ENCODE results near the gene ARAP1.
A peak's percentile ranks its signal among the peaks of the same experiment; 100 is the strongest.

DNA sequence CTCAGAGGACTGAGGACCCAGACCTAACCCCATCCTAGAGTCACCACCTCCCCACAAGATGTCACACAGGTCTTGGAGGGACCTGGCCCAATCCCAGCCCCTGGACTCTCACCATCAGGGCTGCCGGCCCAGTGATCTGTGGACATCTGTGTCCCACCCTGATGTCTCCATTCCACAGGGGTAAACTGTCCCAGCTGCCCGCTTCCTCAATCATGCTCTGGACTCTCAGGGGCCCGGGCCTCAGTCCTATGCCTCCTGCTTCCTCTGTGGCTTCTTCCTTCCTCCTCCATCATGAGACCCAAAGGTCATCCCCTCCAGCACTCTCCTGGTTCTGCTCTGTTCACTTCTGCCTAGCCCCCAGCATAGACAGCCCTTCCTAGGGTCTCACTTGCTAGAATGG lies 32.2 kb downstream of the ARAP1 start:
- TF ChIP-seq TAF1 (IDR thresholded peaks at IDR 0.05; ENCODE audit: low read depth, low read length) (no peak), POLR2A (IDR thresholded peaks at IDR 0.05; ENCODE audit: low read depth, low read length) (no peak), POLR2AphosphoS5 (IDR thresholded peaks at IDR 0.05; ENCODE audit: low read depth, low read length) (no peak), POU2F2 (IDR thresholded peaks at IDR 0.05; ENCODE audit: low read depth, low read length) (no peak), SPI1 (IDR thresholded peaks at IDR 0.05; ENCODE audit: low read depth, low read length) (peak; percentile 7; the same call in 1 of the 2 replicates), PAX5 (IDR thresholded peaks at IDR 0.05; ENCODE audit: insufficient read depth, low read length, severe bottlenecking) (no peak)
